ENCODE data around the gene C1orf141. TPM values are rescaled to one million over a fixed set of nuclear protein-coding genes. Genes with fewer than 3 reads are reported as not detected.
"Not testable (repeated sequence)": the region's sequence is repeated elsewhere in the genome, so short reads cannot be mapped to it uniquely, and the experiment has no call there.

Gene C1orf141
- total RNA-seq, 2 donors from 2014 or later = 5.4 TPM; not detected in 1

DNA sequence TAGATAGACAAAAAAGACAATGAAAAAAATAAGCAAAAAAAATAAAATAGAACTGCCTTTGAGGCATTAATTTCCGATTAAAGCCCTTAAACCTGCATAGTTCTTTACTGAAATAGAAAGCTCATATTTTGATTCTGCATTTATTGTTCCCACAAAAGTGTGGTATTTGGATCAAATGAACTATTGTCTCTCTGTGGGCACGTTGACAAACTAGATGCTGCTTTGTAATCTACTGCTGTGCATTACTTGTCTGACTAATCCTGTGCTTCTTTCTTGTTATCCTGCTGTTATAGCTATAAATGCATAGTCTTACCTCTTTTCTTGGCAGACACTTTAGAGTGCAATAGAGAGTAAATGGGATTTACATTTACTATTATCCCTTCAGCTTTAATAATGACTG is 49.4 kb downstream of the C1orf141 start:
- Histone ChIP-seq H3K9me3 (no peaks in the 10 kb centered on the region), H3K4me1 (replicated peaks) (no peaks in the 10 kb centered on the region), H3K27ac (no peak overlapping the region), H3K36me3 (no peaks in the 10 kb centered on the region), H3K27me3 (replicated peaks; ENCODE audit: insufficient read depth) (no peaks in the 10 kb centered on the region), H3K4me3 (no peak overlapping the region)
- intact Hi-C loops (cut with DNase I) = no loop called here
- no peak for DNase-seq (ENCODE audit: low spot score)
- TF ChIP-seq POLR2A (IDR thresholded peaks at IDR 0.05) (no peak), POLR2AphosphoS5 (IDR thresholded peaks at IDR 0.05) (no peak)
- TF ChIP-seq, protein P1, sequence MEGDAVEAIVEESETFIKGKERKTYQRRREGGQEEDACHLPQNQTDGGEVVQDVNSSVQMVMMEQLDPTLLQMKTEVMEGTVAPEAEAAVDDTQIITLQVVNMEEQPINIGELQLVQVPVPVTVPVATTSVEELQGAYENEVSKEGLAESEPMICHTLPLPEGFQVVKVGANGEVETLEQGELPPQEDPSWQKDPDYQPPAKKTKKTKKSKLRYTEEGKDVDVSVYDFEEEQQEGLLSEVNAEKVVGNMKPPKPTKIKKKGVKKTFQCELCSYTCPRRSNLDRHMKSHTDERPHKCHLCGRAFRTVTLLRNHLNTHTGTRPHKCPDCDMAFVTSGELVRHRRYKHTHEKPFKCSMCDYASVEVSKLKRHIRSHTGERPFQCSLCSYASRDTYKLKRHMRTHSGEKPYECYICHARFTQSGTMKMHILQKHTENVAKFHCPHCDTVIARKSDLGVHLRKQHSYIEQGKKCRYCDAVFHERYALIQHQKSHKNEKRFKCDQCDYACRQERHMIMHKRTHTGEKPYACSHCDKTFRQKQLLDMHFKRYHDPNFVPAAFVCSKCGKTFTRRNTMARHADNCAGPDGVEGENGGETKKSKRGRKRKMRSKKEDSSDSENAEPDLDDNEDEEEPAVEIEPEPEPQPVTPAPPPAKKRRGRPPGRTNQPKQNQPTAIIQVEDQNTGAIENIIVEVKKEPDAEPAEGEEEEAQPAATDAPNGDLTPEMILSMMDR (IDR thresholded peaks at IDR 0.05) = no peak
- WGBS = 26% methylated on average over 2 of the region's 2 CpGs

DNA sequence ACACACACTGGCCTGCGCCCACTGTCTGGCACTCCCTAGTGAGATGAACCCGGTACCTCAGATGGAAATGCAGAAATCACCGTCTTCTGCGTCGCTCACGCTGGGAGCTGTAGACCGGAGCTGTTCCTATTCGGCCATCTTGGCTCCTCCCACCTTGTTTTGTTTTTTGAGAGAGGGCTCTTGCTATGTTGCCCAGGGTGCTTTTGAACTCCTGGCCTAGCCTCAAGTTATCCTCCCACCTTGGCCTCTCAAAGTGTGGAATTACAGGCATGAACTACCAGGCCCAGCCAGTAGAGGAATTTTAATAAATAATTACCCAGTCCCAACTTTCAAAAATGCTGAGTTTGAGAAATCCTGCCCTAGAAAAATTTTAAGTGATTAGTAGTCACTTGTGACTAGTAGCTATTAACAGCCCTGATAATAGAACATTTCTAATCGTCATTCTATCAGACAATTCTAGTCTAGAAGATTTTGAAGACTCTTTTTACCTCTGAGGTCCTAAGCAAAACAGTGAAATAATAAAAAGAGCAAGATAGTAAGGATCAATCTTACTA is 49.9 kb downstream of the C1orf141 start:
- no peaks in the 10 kb centered on the region for H3K27me3 ChIP-seq (replicated peaks; ENCODE audit: insufficient read depth)
- H3K9me3 ChIP-seq = no peaks in the 10 kb centered on the region
- WGBS = 94% methylated on average over 8 of the region's 9 CpGs
- no peaks in the 10 kb centered on the region for H3K36me3 ChIP-seq
- no peak overlapping the region for H3K27ac ChIP-seq
- no peak overlapping the region for H3K4me3 ChIP-seq
- no peak for DNase-seq (ENCODE audit: low spot score)
- TF ChIP-seq POLR2AphosphoS5 (IDR thresholded peaks at IDR 0.05) (no peak), POLR2A (IDR thresholded peaks at IDR 0.05) (no peak)
- TF ChIP-seq, protein P1 (IDR thresholded peaks at IDR 0.05) = no peak
- no peaks in the 10 kb centered on the region for H3K4me1 ChIP-seq (replicated peaks)
- intact Hi-C loops (cut with DNase I) = no loop called here

DNA sequence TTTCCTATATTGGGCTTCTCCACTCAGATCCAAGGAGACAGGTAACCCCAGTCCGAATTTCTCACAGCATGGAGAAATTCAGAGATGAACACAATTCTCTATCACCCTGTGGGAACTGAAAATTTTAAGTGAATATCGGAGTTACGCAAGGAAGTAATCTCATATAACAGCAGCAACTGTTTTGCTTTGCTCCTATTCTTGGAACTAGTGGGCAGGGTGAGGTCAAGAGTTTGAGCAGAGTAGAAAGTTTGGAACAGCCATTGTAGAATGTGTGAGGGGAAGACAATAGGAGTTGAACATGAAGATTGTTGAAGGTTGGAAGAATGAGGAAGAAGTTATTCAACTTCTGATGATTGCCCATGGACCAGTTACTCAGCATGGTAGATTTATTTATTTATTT is 56.5 kb downstream of the C1orf141 start:
- intact Hi-C loops (cut with DNase I) = no loop called here
- 97% methylated on average over 3 of the region's 3 CpGs for WGBS
- Histone ChIP-seq H3K4me3 (no peak overlapping the region), H3K27me3 (replicated peaks; ENCODE audit: insufficient read depth) (no peaks in the 10 kb centered on the region), H3K4me1 (replicated peaks) (no peaks in the 10 kb centered on the region), H3K27ac (no peak overlapping the region), H3K9me3 (no peaks in the 10 kb centered on the region), H3K36me3 (no peaks in the 10 kb centered on the region)
- TF ChIP-seq POLR2A (IDR thresholded peaks at IDR 0.05) (no peak), POLR2AphosphoS5 (IDR thresholded peaks at IDR 0.05) (no peak)
- TF ChIP-seq, protein P1 (IDR thresholded peaks at IDR 0.05) = no peak
- no peak for DNase-seq (ENCODE audit: low spot score)

DNA sequence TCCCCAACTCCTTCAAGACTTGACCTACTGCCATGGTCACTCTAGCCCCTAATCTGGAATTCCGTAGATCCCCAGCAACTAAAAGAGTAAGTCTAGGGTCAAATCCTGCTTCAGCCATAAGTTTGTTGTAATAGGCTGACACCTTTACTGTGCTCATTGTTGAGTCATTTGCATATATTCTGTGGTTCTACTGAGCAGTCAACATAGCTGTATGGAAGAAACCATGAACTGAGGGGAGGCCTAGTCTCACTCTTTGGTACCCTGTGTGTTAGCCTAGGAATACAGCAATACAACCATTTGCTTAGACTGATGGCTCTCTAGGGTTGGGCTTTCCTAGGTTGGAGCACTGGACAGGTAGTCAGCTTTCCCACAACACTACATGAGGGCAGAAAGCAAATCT is 57.2 kb downstream of the C1orf141 start:
- TF ChIP-seq POLR2A (IDR thresholded peaks at IDR 0.05) = no peak
- TF ChIP-seq, protein P1 (IDR thresholded peaks at IDR 0.05) = no peak
- no peak for TF ChIP-seq POLR2AphosphoS5 (IDR thresholded peaks at IDR 0.05)
- no peak overlapping the region for H3K27ac ChIP-seq
- H3K4me1 ChIP-seq (replicated peaks) = no peaks in the 10 kb centered on the region
- H3K9me3 ChIP-seq = no peaks in the 10 kb centered on the region
- H3K36me3 ChIP-seq = no peaks in the 10 kb centered on the region
- no peak for DNase-seq (ENCODE audit: low spot score)
- WGBS = 100% methylated on average over 1 of the region's 1 CpG
- intact Hi-C loops (cut with DNase I) = no loop called here
- H3K27me3 ChIP-seq (replicated peaks; ENCODE audit: insufficient read depth) = no peaks in the 10 kb centered on the region
- no peak overlapping the region for H3K4me3 ChIP-seq

DNA sequence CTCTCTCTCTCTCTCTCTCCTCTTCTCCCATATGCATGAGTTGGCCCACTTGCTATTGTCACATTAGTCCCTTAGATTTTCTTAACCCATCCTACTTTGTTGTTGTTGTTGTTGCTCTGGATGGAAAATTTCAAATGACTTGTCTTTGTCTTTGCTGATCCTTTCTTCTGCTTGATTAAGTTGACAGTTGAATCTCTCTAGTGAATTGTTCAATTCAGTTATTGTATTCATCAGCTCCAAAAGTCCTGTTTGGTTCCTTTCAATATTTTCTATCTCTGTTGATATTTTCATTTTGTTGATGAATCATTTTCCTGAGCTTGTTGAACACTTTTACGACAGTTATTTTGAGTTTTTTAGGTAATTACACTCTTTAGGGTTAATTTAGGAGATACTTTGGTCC is 62.0 kb downstream of the C1orf141 start:
- intact Hi-C loops (cut with DNase I) = no loop called here
- no peak overlapping the region for H3K4me3 ChIP-seq
- no peak overlapping the region for H3K27ac ChIP-seq
- no peaks in the 10 kb centered on the region for H3K36me3 ChIP-seq
- WGBS = 91% methylated on average over 1 of the region's 1 CpG
- no peaks in the 10 kb centered on the region for H3K27me3 ChIP-seq (replicated peaks; ENCODE audit: insufficient read depth)
- no peak for DNase-seq (ENCODE audit: low spot score)
- TF ChIP-seq POLR2AphosphoS5 (IDR thresholded peaks at IDR 0.05) (no peak), POLR2A (IDR thresholded peaks at IDR 0.05) (no peak)
- TF ChIP-seq, protein P1 (IDR thresholded peaks at IDR 0.05) = no peak
- H3K9me3 ChIP-seq = no peaks in the 10 kb centered on the region
- H3K4me1 ChIP-seq (replicated peaks) = no peaks in the 10 kb centered on the region

DNA sequence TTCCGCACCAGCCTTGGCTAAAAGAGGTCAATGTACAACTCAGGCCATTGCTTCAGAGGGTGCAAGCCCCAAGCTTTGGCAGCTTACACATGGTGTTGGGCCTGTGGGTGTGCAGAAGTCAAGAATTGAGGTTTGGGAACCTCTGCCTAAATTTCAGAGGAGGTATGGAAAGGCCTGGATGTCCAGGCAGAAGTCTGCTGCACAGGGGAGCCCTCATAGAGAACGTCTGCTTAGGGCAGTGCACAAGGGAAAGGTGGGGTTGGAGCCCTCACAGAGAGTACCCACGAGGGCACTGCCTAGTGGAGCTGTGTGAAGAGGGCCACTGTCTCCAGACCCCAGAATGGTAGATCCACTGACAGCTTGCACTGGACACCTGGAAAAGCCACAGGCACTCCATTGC is 67.1 kb downstream of the C1orf141 start:
- H3K36me3 ChIP-seq; intact Hi-C loops (cut with DNase I); H3K4me1 ChIP-seq (replicated peaks); H3K27ac ChIP-seq; H3K9me3 ChIP-seq; DNase-seq (ENCODE audit: low spot score); H3K27me3 ChIP-seq (replicated peaks; ENCODE audit: insufficient read depth); H3K4me3 ChIP-seq: not testable (repeated sequence)
- 59% methylated on average over 3 of the region's 3 CpGs for WGBS
